ENCODE measurements around the gene HSDL2. TPM values are rescaled to one million over a fixed set of nuclear protein-coding genes. Genes with fewer than 3 reads are reported as not detected.

The HSDL2 gene
- total RNA-seq, 4 donors from 2014 or later, result 54.0 to 106 (median 59.9) TPM

DNA sequence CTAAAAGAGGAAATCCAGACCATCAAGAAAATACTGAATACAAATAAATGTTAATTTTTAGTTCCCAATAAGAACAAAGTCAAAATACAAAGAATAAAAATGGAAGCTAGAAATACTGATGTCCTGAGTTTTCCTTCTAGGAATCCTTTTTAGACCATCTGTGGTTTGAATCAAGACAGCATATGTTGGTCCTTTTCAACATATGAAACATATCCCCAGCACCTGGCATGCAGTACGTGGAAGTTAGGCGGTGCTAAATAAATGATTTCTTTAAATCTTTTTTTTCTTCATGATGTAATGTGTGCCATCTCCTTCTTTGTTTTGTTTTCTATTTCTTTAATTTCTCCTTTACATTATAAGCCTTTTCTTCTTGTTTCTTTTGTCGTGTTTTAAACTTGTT, 140.7 kb downstream of the HSDL2 start:
- TF ChIP-seq, protein P1, sequence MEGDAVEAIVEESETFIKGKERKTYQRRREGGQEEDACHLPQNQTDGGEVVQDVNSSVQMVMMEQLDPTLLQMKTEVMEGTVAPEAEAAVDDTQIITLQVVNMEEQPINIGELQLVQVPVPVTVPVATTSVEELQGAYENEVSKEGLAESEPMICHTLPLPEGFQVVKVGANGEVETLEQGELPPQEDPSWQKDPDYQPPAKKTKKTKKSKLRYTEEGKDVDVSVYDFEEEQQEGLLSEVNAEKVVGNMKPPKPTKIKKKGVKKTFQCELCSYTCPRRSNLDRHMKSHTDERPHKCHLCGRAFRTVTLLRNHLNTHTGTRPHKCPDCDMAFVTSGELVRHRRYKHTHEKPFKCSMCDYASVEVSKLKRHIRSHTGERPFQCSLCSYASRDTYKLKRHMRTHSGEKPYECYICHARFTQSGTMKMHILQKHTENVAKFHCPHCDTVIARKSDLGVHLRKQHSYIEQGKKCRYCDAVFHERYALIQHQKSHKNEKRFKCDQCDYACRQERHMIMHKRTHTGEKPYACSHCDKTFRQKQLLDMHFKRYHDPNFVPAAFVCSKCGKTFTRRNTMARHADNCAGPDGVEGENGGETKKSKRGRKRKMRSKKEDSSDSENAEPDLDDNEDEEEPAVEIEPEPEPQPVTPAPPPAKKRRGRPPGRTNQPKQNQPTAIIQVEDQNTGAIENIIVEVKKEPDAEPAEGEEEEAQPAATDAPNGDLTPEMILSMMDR (IDR thresholded peaks at IDR 0.05), result no peak
- no peak for DNase-seq (ENCODE audit: low spot score)
- no peak for ATAC-seq (ENCODE audit: low FRiP score)

Other genes starting within 250 kb of the HSDL2 start
- 10 to 100 TPM; 12.0 to 23.2 (median 15.4) TPM for gene SUSD1, start 204.8 kb upstream of the HSDL2 start, total RNA-seq
- gene PTBP3, start 46.5 kb upstream of the HSDL2 start, total RNA-seq, result 10 to 100 TPM; 24.5 to 50.3 (median 39.7) TPM
- 1 to 10 TPM; 2.0 to 6.0 (median 4.8) TPM for gene KIAA1958, start 106.7 kb downstream of the HSDL2 start, total RNA-seq